Measurements from ENCODE around the gene NGEF. TPM values are rescaled to one million over a fixed set of nuclear protein-coding genes. Genes with fewer than 3 reads are reported as not detected.

Gene NGEF
- total RNA-seq, 1 experiment from 2014 or later, result 1.9 TPM

- H3K4me3 Mint-ChIP-seq, result no peak overlapping the region
- Histone ChIP-seq H2BK120ac (ENCODE audit: low read depth, low read length, poor library complexity, severe bottlenecking) (no peak overlapping the region), H3K4me2 (ENCODE audit: insufficient read depth, insufficient read length, low read length) (no peak overlapping the region), H3K79me1 (ENCODE audit: insufficient read depth, low read depth, low read length, poor library complexity, severe bottlenecking) (no peaks in the 10 kb centered on the region), H3T11ph (ENCODE audit: low read length) (no peak overlapping the region), H2BK5ac (ENCODE audit: insufficient read length, low read length) (no peak overlapping the region), H2AK5ac (ENCODE audit: insufficient read length, low read length) (no peak overlapping the region), H4K91ac (ENCODE audit: insufficient read length, low read depth, low read length) (no peak overlapping the region), H3K56ac (ENCODE audit: insufficient read length, low read depth, low read length) (no peak overlapping the region), H3K79me2 (ENCODE audit: insufficient read depth, low read length) (no peaks in the 10 kb centered on the region), H3K23ac (ENCODE audit: insufficient read length, low read depth, low read length) (no peak overlapping the region), H3K27ac (ENCODE audit: insufficient read length, low read depth, low read length) (no peak overlapping the region), H4K8ac (replicated peaks; ENCODE audit: insufficient read length, low read depth, low read length) (no peak overlapping the region), H3K4me1 (ENCODE audit: insufficient read depth, low read length) (no peaks in the 10 kb centered on the region), H4K20me1 (ENCODE audit: control insufficient read depth, insufficient read depth, insufficient read length) (no peaks in the 10 kb centered on the region), H2BK20ac (ENCODE audit: low read depth, low read length, poor library complexity, severe bottlenecking) (no peak overlapping the region), H4K5ac (ENCODE audit: insufficient read length, low read depth, low read length) (no peak overlapping the region), H2AFZ (ENCODE audit: low read length) (no peak overlapping the region), H3K9me3 (ENCODE audit: control insufficient read depth, low read depth, low read length) (no peaks in the 10 kb centered on the region), H3K18ac (ENCODE audit: insufficient read length, low read depth, low read length) (no peak overlapping the region), H3K9ac (ENCODE audit: extremely low read depth, insufficient read length, low read length) (no peak overlapping the region), H3K14ac (ENCODE audit: insufficient read depth, low read length) (no peak overlapping the region), H3K23me2 (ENCODE audit: insufficient read length, low read depth, low read length, poor library complexity, severe bottlenecking) (no peaks in the 10 kb centered on the region), H3K27me3 (ENCODE audit: insufficient read depth, low read length) (no peaks in the 10 kb centered on the region), H2BK12ac (ENCODE audit: insufficient read length, low read depth, low read length) (no peak overlapping the region), H3K4ac (ENCODE audit: low read depth, low read length) (no peak overlapping the region), H2BK15ac (ENCODE audit: low read depth, low read length) (no peak overlapping the region)
- DNase-seq, result no peak
- no peaks in the 10 kb centered on the region for H3K4me1 Mint-ChIP-seq
- no peak for TF ChIP-seq CTCF (conservative IDR thresholded peaks at IDR 0.05)
- H3K27ac Mint-ChIP-seq, result no peak overlapping the region
- H3K9me3 Mint-ChIP-seq, result no peaks in the 10 kb centered on the region
- peaks cover 12 to 72% (median 52%) of the 10 kb centered on the region in 3 experiments; a peak in 6 of 7 replicates for H3K36me3 Mint-ChIP-seq (ENCODE audit: insufficient read depth in 1 of 3, low read depth in 3 of 3)
- no peaks in the 10 kb centered on the region for H3K27me3 Mint-ChIP-seq (ENCODE audit: low read depth)
- WGBS (ENCODE audit: extremely low coverage, insufficient read length, low lambda C conversion rate), result no CpG with 5 or more reads among the region's 3 CpGs
These were observed 163.0 kb downstream of the NGEF start for GRCh38 chr2:232850039-232850438.

Data from H9 (cell line).